GM23248 (cell line): Measurements from ENCODE around the gene TSPAN1. TPM values are rescaled to one million over a fixed set of nuclear protein-coding genes. Genes with fewer than 3 reads are reported as not detected.
A peak's percentile ranks its signal among the peaks of the same experiment; 100 is the strongest.

Experiments used
- DNase-seq: peaks from one replicate; pipeline ENCODE4 v3.0.0-alpha.2; 2015
- H2AFZ ChIP-seq: fragments of 200-600 bp; sonication (generic); 2 replicates; pipeline ENCODE4 v1.6.1; 2016; ENCODE audit warnings: antibody characterized with exemption
- H3F3A ChIP-seq: fragments of 200-600 bp; sonication (generic); 2 replicates; pipeline ENCODE4 v1.6.1; 2016; ENCODE audit warnings: mild to moderate bottlenecking, antibody characterized with exemption, mixed run types; ENCODE audit not compliant: insufficient read depth
- H3K27ac ChIP-seq: fragments of 200-600 bp; sonication (generic); 2 replicates; pipeline ENCODE4 v1.5.1; 2016; ENCODE audit warnings: mild to moderate bottlenecking
- H3K27me3 ChIP-seq: fragments of 200-600 bp; sonication (generic); replicated peaks from 2 replicates; pipeline ENCODE4 v1.6.1; 2016; ENCODE audit warnings: mild to moderate bottlenecking; ENCODE audit not compliant: insufficient read depth
- H3K36me3 ChIP-seq: fragments of 200-600 bp; sonication (generic); 2 replicates; pipeline ENCODE4 v1.6.1; 2016; ENCODE audit warnings: low read depth, mild to moderate bottlenecking
- H3K4me1 ChIP-seq: fragments of 200-600 bp; sonication (generic); 2 replicates; pipeline ENCODE4 v1.6.1; 2016; ENCODE audit warnings: mild to moderate bottlenecking; ENCODE audit not compliant: insufficient read depth
- H3K4me2 ChIP-seq: fragments of 200-600 bp; sonication (generic); one replicate; pipeline ENCODE4 v1.6.1; 2016; ENCODE audit warnings: mild to moderate bottlenecking; ENCODE audit not compliant: unreplicated experiment
- H3K4me3 ChIP-seq: fragments of 200-600 bp; sonication (generic); 2 replicates; pipeline ENCODE4 v1.5.1; 2016; ENCODE audit warnings: mild to moderate bottlenecking
- H3K79me2 ChIP-seq: fragments of 200-600 bp; sonication (generic); 2 replicates; pipeline ENCODE4 v1.6.1; 2016; ENCODE audit warnings: mild to moderate bottlenecking; ENCODE audit not compliant: insufficient read depth
- H3K9ac ChIP-seq: fragments of 200-600 bp; sonication (generic); 2 replicates; pipeline ENCODE4 v1.6.1; 2016; ENCODE audit warnings: mild to moderate bottlenecking
- H3K9me2 ChIP-seq: fragments of 200-600 bp; sonication (generic); 2 replicates; pipeline ENCODE4 v1.6.1; 2016; ENCODE audit warnings: mixed run types, mild to moderate bottlenecking, moderate library complexity; ENCODE audit not compliant: insufficient read depth
- H3K9me3 ChIP-seq: fragments of 200-600 bp; sonication (generic); one replicate; pipeline ENCODE4 v1.6.1; 2017; ENCODE audit warnings: low read depth
- H4K20me1 ChIP-seq: fragments of 200-600 bp; sonication (generic); 2 replicates; pipeline ENCODE4 v1.6.0; 2016; ENCODE audit not compliant: insufficient read depth
- EZH2 ChIP-seq: fragments of 200-600 bp; sonication (generic); IDR thresholded peaks from 2 replicates; pipeline ENCODE4 v1.6.1; 2018; ENCODE audit warnings: antibody characterized with exemption, mild to moderate bottlenecking; ENCODE audit not compliant: insufficient read depth, poor library complexity, severe bottlenecking
- EZH2phosphoT487 ChIP-seq: fragments of 200-600 bp; sonication (generic); IDR thresholded peaks from 2 replicates; pipeline ENCODE4 v1.6.1; 2018; ENCODE audit warnings: antibody characterized with exemption, moderate library complexity, mild to moderate bottlenecking, low read depth; ENCODE audit not compliant: insufficient read depth
- WGBS, 2 experiments: methylation state at CpG; one replicate each; pipeline ENCODE4 v1.1.6; 2015 to 2017; ENCODE audit warnings: low lambda C conversion rate in 2 of 2, low coverage in 1 of 2; ENCODE audit errors: missing lambda C conversion rate in 2 of 2; 5-methylcytosine and 5-hydroxymethylcytosine counted together
- in situ Hi-C: fragments of 300-500 bp; cut with MboI; formaldehyde crosslinking; loops from 2 replicates; pipeline ENCODE4 v1.15.0; 2020
- polyA plus RNA-seq: library from polyadenylated mRNA; unstranded; fragments of >200 nt; fragmentation: Nextera tagmentation; extraction: Ambion mirVana; gene quantifications from 2 replicates; pipeline ENCODE4 v1.2.1, GENCODE V29; 2016
- total RNA-seq: library from RNA; depleted of rRNA; stranded (reverse); fragments of >200 nt; shearing (Covaris generic); gene quantifications from 2 replicates; pipeline ENCODE4 v1.2.3, GENCODE V29; 2014

The TSPAN1 gene
- total and polyA plus RNA-seq, 2 experiments from 2014 or later: 0.70 TPM; not detected in 1

- Histone ChIP-seq H3K36me3 (no peaks in the 10 kb centered on the region), H3K79me2 (no peaks in the 10 kb centered on the region), H3K9ac (no peak overlapping the region), H3K27me3 (peaks cover 4% of the 10 kb centered on the region; the same call in 1 of the 2 replicates), H2AFZ (no peak overlapping the region), H3K4me1 (peaks cover 23% of the 10 kb centered on the region), H3F3A (no peaks in the 10 kb centered on the region), H3K9me3 (no peaks in the 10 kb centered on the region), H3K27ac (no peak overlapping the region), H3K4me2 (no peak overlapping the region), H3K4me3 (no peak overlapping the region), H3K9me2 (no peaks in the 10 kb centered on the region), H4K20me1 (no peaks in the 10 kb centered on the region)
- TF ChIP-seq EZH2phosphoT487 (no peak), EZH2 (no peak)
- no peak for DNase-seq
- WGBS, 2 experiments: 38 to 45% methylated on average over 6 of the region's 6 CpGs
- in situ Hi-C loops: no loop called here
Measured at GRCh38 chr1:46171871-46172270, 3.0 kb upstream of the TSPAN1 start.

- no peak overlapping the region for H3K9ac ChIP-seq
- in situ Hi-C loops: no loop called here
- no peak overlapping the region for H2AFZ ChIP-seq
Measured at GRCh38 chr1:46172321-46172720, 2.6 kb upstream of the TSPAN1 start.

GRCh38 chr1:46173361-46173856, 1.5 kb upstream of the TSPAN1 start:
- Histone ChIP-seq H2AFZ (no peak overlapping the region), H3K9me3 (no peaks in the 10 kb centered on the region), H3K4me2 (no peak overlapping the region), H3K27ac (no peak overlapping the region), H3K79me2 (no peaks in the 10 kb centered on the region), H3K9ac (no peak overlapping the region), H4K20me1 (no peaks in the 10 kb centered on the region), H3K4me3 (no peak overlapping the region), H3K27me3 (peaks cover 4% of the 10 kb centered on the region; the same call in 1 of the 2 replicates), H3K4me1 (peaks cover 23% of the 10 kb centered on the region), H3F3A (no peaks in the 10 kb centered on the region), H3K36me3 (no peaks in the 10 kb centered on the region), H3K9me2 (no peaks in the 10 kb centered on the region)
- in situ Hi-C loops: no loop called here
- peak; percentile 63 for DNase-seq
- no peak for TF ChIP-seq EZH2
- TF ChIP-seq EZH2phosphoT487: no peak
- 23 to 33% methylated on average over 4 of the region's 4 CpGs for WGBS, 2 experiments

More at GRCh38 chr1:46172321-46172720, 2.6 kb upstream of the TSPAN1 start:
- TF ChIP-seq EZH2phosphoT487 (no peak), EZH2 (no peak)
- peaks cover 23% of the 10 kb centered on the region for H3K4me1 ChIP-seq
- H3K27me3 ChIP-seq: peaks cover 4% of the 10 kb centered on the region; the same call in 1 of the 2 replicates
- H3K27ac ChIP-seq: no peak overlapping the region
- H3K4me2 ChIP-seq: no peak overlapping the region
- H3K36me3 ChIP-seq: no peaks in the 10 kb centered on the region
- H3F3A ChIP-seq: no peaks in the 10 kb centered on the region
- DNase-seq: no peak
- no peaks in the 10 kb centered on the region for H4K20me1 ChIP-seq
- no peak overlapping the region for H3K4me3 ChIP-seq
- no peaks in the 10 kb centered on the region for H3K79me2 ChIP-seq
- H3K9me3 ChIP-seq: no peaks in the 10 kb centered on the region
- 91 to 93% methylated on average over 4 of the region's 4 CpGs for whole genome bisulfite sequencing, 2 experiments
- H3K9me2 ChIP-seq: no peaks in the 10 kb centered on the region

- Histone ChIP-seq H4K20me1 (no peaks in the 10 kb centered on the region), H3K9me2 (no peaks in the 10 kb centered on the region), H3K27ac (no peak overlapping the region), H3K4me1 (peaks cover 23% of the 10 kb centered on the region), H3K4me3 (no peak overlapping the region), H2AFZ (peak overlapping the region; percentile 71), H3K4me2 (no peak overlapping the region), H3F3A (no peaks in the 10 kb centered on the region), H3K9me3 (no peaks in the 10 kb centered on the region), H3K36me3 (no peaks in the 10 kb centered on the region), H3K9ac (0 out of 2 replicates have a peak overlapping the region, but pooled peaks have one; percentile 50), H3K79me2 (no peaks in the 10 kb centered on the region), H3K27me3 (peaks cover 4% of the 10 kb centered on the region; the same call in 1 of the 2 replicates)
- in situ Hi-C loops: loop anchor here (5.0 kb wide), 1 partner anchor 138 kb away; no protein-coding TSS in a partner anchor
- TF ChIP-seq EZH2phosphoT487 (no peak), EZH2 (no peak)
- WGBS, 2 experiments: 63 to 67% methylated on average over 3 of the region's 3 CpGs
- peak; percentile 49 for DNase-seq
Measured at GRCh38 chr1:46175243-46175642, 356 bp downstream of the TSPAN1 start.
